SK-N-SH treated with all-trans-retinoic acid at 6 μM for 48 hours (cell line): ENCODE measurements around the gene FAM237A.

ENCODE experiments used
- ATAC-seq: fragments of 200-7000 bp; cut with Tn5 transposase; 3 replicates; pipeline ENCODE4 v1.9.1; 2020; ENCODE audit warnings: mild to moderate bottlenecking, moderate library complexity
- ARNTL ChIP-seq: fragments of 450-650 bp; formaldehyde crosslinking; IDR thresholded peaks from 2 replicates; pipeline ENCODE4 v1.5.0; 2020; ENCODE audit warnings: low read depth, mild to moderate bottlenecking, moderate library complexity, borderline replicate concordance
- BACH2 ChIP-seq: fragments of 250-450 bp; sonication (Bioruptor Pico); IDR thresholded peaks from 2 replicates; pipeline ENCODE4 v1.9.0; 2021; ENCODE audit warnings: mild to moderate bottlenecking, borderline replicate concordance
- CREB5 ChIP-seq: fragments of 250-450 bp; sonication (Bioruptor Pico); IDR thresholded peaks from 2 replicates; pipeline ENCODE4 v1.5.1; 2020; ENCODE audit warnings: low read depth, mild to moderate bottlenecking, moderate library complexity
- CSDC2 ChIP-seq: fragments of 250-450 bp; sonication (Bioruptor Pico); IDR thresholded peaks from 2 replicates; pipeline ENCODE4 v1.5.0; 2020; ENCODE audit warnings: mild to moderate bottlenecking, moderate library complexity
- CSRNP3 ChIP-seq: fragments of 250-450 bp; sonication (Bioruptor Pico); IDR thresholded peaks from 2 replicates; pipeline ENCODE4 v1.5.1; 2021; ENCODE audit warnings: mild to moderate bottlenecking, moderate library complexity
- GLIS3 ChIP-seq: fragments of 250-450 bp; sonication (Bioruptor Pico); IDR thresholded peaks from 2 replicates; pipeline ENCODE4 v1.5.0; 2020; ENCODE audit warnings: mild to moderate bottlenecking, moderate library complexity
- ISL1 ChIP-seq: fragments of 250-450 bp; sonication (Bioruptor Pico); IDR thresholded peaks from 2 replicates; pipeline ENCODE4 v2.1.2; 2022; ENCODE audit warnings: mild to moderate bottlenecking, moderate library complexity
- OSR1 ChIP-seq: fragments of 250-450 bp; sonication (Bioruptor Pico); IDR thresholded peaks from 2 replicates; pipeline ENCODE4 v1.8.0; 2022; ENCODE audit warnings: moderate library complexity, mild to moderate bottlenecking, inconsistent platforms
- PPARA ChIP-seq: fragments of 250-450 bp; sonication (Bioruptor Pico); IDR thresholded peaks from 2 replicates; pipeline ENCODE4 v1.5.0; 2020; ENCODE audit warnings: mild to moderate bottlenecking, borderline replicate concordance
- RARB ChIP-seq: fragments of 250-450 bp; sonication (Bioruptor Pico); IDR thresholded peaks from 2 replicates; pipeline ENCODE4 v1.8.0; 2021; ENCODE audit warnings: mild to moderate bottlenecking, moderate library complexity
- SNAI2 ChIP-seq: fragments of 250-450 bp; sonication (Bioruptor Pico); IDR thresholded peaks from 2 replicates; pipeline ENCODE4 v1.5.0; 2020; ENCODE audit warnings: mild to moderate bottlenecking, moderate library complexity
- TCF4 ChIP-seq: fragments of 250-450 bp; sonication (Bioruptor Pico); IDR thresholded peaks from 2 replicates; pipeline ENCODE4 v1.8.0; 2021; ENCODE audit warnings: mild to moderate bottlenecking, moderate library complexity, borderline replicate concordance
- TOX ChIP-seq: fragments of 250-450 bp; sonication (Bioruptor Pico); IDR thresholded peaks from 2 replicates; pipeline ENCODE4 v1.8.0; 2021; ENCODE audit warnings: mild to moderate bottlenecking, moderate library complexity, borderline replicate concordance
- TSHZ2 ChIP-seq: fragments of 250-450 bp; sonication (Bioruptor Pico); IDR thresholded peaks from 2 replicates; pipeline ENCODE4 v1.5.0; 2020; ENCODE audit warnings: mild to moderate bottlenecking, moderate library complexity
- ZC3H10 ChIP-seq: fragments of 250-450 bp; sonication (Bioruptor Pico); IDR thresholded peaks from 2 replicates; pipeline ENCODE4 v1.5.1; 2021; ENCODE audit warnings: mild to moderate bottlenecking, moderate library complexity
- ZNF565 ChIP-seq: fragments of 450-650 bp; formaldehyde crosslinking; conservative IDR thresholded peaks from 2 replicates; pipeline ENCODE4 v1.5.0; 2020; ENCODE audit warnings: low read depth, mild to moderate bottlenecking, moderate library complexity
- ZNF8 ChIP-seq: fragments of 450-650 bp; formaldehyde crosslinking; IDR thresholded peaks from 2 replicates; pipeline ENCODE4 v1.5.0; 2020; ENCODE audit warnings: mild to moderate bottlenecking, moderate library complexity
- TF ChIP-seq, protein P1 (sequence below): fragments of 250-450 bp; sonication (Bioruptor Pico); IDR thresholded peaks from 2 replicates; pipeline ENCODE4 v1.8.0; 2020; ENCODE audit warnings: mild to moderate bottlenecking, moderate library complexity, borderline replicate concordance
- TF ChIP-seq, protein P2 (sequence below): fragments of 250-450 bp; sonication (Bioruptor Pico); IDR thresholded peaks from 2 replicates; pipeline ENCODE4 v1.8.0; 2021; ENCODE audit warnings: low read depth, mild to moderate bottlenecking, moderate library complexity, borderline replicate concordance

The FAM237A gene

GRCh38 chr2:206642075-206643025, at the start of gene FAM237A:
Gene FAM237A, plus strand, starts transcription at chr2:206642487. Its CDS starts 1,750 bp downstream, at chr2:206644237.
- TF ChIP-seq SNAI2 (CRISPR knock-in tag) = no peak
- TF ChIP-seq ISL1 = no peak
- TF ChIP-seq CSDC2 (CRISPR knock-in tag) = no peak
- TF ChIP-seq OSR1 = no peak
- TF ChIP-seq ARNTL (CRISPR knock-in tag) = no peak
- no peak for TF ChIP-seq CSRNP3 (CRISPR knock-in tag)
- TF ChIP-seq GLIS3 = no peak
- TF ChIP-seq PPARA (CRISPR knock-in tag) = no peak
- no peak for TF ChIP-seq TOX (CRISPR knock-in tag)
- TF ChIP-seq CREB5 (CRISPR knock-in tag) = no peak
- TF ChIP-seq BACH2 (CRISPR knock-in tag) = no peak
- TF ChIP-seq TCF4 (CRISPR knock-in tag) = no peak
- TF ChIP-seq, protein P1, sequence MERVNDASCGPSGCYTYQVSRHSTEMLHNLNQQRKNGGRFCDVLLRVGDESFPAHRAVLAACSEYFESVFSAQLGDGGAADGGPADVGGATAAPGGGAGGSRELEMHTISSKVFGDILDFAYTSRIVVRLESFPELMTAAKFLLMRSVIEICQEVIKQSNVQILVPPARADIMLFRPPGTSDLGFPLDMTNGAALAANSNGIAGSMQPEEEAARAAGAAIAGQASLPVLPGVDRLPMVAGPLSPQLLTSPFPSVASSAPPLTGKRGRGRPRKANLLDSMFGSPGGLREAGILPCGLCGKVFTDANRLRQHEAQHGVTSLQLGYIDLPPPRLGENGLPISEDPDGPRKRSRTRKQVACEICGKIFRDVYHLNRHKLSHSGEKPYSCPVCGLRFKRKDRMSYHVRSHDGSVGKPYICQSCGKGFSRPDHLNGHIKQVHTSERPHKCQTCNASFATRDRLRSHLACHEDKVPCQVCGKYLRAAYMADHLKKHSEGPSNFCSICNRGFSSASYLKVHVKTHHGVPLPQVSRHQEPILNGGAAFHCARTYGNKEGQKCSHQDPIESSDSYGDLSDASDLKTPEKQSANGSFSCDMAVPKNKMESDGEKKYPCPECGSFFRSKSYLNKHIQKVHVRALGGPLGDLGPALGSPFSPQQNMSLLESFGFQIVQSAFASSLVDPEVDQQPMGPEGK = no peak
- no peak for TF ChIP-seq ZNF565 (CRISPR knock-in tag)
- ATAC-seq = peak; percentile 89

DNA sequence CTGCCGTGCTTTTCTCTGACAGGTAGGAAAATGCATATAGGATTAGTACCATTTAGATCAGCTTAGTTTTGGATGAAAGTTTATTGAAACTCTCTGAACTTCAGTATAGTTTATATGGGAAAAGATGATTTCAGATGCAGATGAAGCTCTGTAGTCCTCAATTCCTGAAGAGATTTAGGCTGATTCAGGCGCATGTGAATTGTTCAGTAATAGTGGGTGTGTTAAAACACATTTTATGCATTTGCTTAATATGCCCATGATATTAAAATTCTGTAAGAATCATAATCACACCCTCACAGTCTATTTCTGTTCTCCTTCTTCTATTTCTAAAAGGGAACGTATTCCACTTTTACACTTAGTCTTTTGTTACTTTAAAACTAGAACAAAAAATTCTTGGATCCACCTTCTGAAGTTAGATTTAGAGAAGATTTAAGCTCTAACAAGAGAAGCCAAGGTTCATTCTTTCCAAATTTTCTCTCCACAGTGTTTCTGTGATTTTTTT, 44.5 kb upstream of the FAM237A start:
- TF ChIP-seq TSHZ2 (no peak), RARB (CRISPR knock-in tag) (no peak), CREB5 (CRISPR knock-in tag) (no peak), TCF4 (CRISPR knock-in tag) (no peak), ZNF565 (CRISPR knock-in tag) (no peak)
- TF ChIP-seq, protein P2, sequence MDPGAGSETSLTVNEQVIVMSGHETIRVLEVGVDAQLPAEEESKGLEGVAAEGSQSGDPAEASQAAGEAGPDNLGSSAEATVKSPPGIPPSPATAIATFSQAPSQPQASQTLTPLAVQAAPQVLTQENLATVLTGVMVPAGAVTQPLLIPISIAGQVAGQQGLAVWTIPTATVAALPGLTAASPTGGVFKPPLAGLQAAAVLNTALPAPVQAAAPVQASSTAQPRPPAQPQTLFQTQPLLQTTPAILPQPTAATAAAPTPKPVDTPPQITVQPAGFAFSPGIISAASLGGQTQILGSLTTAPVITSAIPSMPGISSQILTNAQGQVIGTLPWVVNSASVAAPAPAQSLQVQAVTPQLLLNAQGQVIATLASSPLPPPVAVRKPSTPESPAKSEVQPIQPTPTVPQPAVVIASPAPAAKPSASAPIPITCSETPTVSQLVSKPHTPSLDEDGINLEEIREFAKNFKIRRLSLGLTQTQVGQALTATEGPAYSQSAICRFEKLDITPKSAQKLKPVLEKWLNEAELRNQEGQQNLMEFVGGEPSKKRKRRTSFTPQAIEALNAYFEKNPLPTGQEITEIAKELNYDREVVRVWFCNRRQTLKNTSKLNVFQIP (CRISPR knock-in tag) = no peak
- no peak for ATAC-seq

DNA sequence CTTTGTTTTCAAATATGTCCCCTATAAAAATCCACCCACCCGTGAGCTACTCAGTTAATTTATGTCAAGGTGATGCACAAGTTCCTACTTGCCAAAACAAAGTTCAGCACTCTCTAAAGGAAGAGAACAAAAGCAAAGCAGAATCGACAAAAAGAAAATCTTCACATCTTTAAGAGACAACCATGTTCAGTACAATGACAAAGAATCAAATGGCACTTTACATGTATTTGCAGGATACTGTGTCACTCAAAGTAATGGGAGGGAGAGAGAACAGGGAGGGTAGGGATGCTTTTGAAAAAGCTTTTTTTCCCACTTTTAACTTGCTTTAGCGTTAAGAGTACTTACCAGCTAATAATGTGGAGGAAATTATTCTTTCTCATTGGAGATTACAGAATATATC, 39.0 kb upstream of the FAM237A start:
- ATAC-seq = no peak
- TF ChIP-seq CSRNP3 (CRISPR knock-in tag) (no peak), TSHZ2 (no peak), PPARA (CRISPR knock-in tag) (no peak), ZC3H10 (no peak), ZNF8 (no peak), GLIS3 (no peak)
